Adipocyte (in vitro differentiated cells): Measurements from ENCODE around the gene WDR72.

Source experiments
- DNase-seq: peaks from one replicate; pipeline ENCODE4 v3.0.0-alpha.2; 2015; ENCODE audit warnings: low read depth
- H3K27me3 ChIP-seq: replicated peaks from 2 replicates; pipeline ENCODE4 v1.7.0; 2013; ENCODE audit warnings: mild to moderate bottlenecking, low read length, moderate library complexity; ENCODE audit not compliant: control insufficient read depth, insufficient read depth
- H3K36me3 ChIP-seq: 2 replicates; pipeline ENCODE4 v1.7.0; 2013; ENCODE audit warnings: low read length, mild to moderate bottlenecking, moderate library complexity; ENCODE audit not compliant: control insufficient read depth, insufficient read depth, severe bottlenecking
- H3K4me1 ChIP-seq: 2 replicates; pipeline ENCODE4 v1.7.0; 2013; ENCODE audit warnings: mild to moderate bottlenecking, low read length, moderate library complexity; ENCODE audit not compliant: control insufficient read depth, insufficient read depth
- H3K4me3 ChIP-seq: 2 replicates; pipeline ENCODE4 v1.7.0; 2013; ENCODE audit warnings: mild to moderate bottlenecking, low read length, moderate library complexity
- H3K9ac ChIP-seq: 2 replicates; pipeline ENCODE4 v1.7.0; 2013; ENCODE audit warnings: mild to moderate bottlenecking, low read length, moderate library complexity
- H3K9me3 ChIP-seq: 2 replicates; pipeline ENCODE4 v1.7.0; 2013; ENCODE audit warnings: mild to moderate bottlenecking, low read length, moderate library complexity; ENCODE audit not compliant: control insufficient read depth

WDR72 gene

GRCh38 chr15:53648934-53649333 is 110.5 kb downstream of the WDR72 start:
- no peaks in the 10 kb centered on the region for H3K9me3 ChIP-seq
- no peaks in the 10 kb centered on the region for H3K27me3 ChIP-seq
- no peaks in the 10 kb centered on the region for H3K4me1 ChIP-seq
- H3K4me3 ChIP-seq, result no peak overlapping the region
- no peaks in the 10 kb centered on the region for H3K36me3 ChIP-seq
- DNase-seq, result no peak
- no peak overlapping the region for H3K9ac ChIP-seq

- H3K9me3 ChIP-seq, result no peaks in the 10 kb centered on the region
- H3K27me3 ChIP-seq, result no peaks in the 10 kb centered on the region
- no peak overlapping the region for H3K9ac ChIP-seq
- no peak for DNase-seq
- H3K4me3 ChIP-seq, result no peak overlapping the region
- no peaks in the 10 kb centered on the region for H3K4me1 ChIP-seq
- H3K36me3 ChIP-seq, result no peaks in the 10 kb centered on the region
Observed at GRCh38 chr15:53644660-53645059, 114.8 kb downstream of the WDR72 start.

- H3K36me3 ChIP-seq, result no peaks in the 10 kb centered on the region
- no peak overlapping the region for H3K4me3 ChIP-seq
- DNase-seq, result no peak
- H3K27me3 ChIP-seq, result no peaks in the 10 kb centered on the region
- H3K4me1 ChIP-seq, result no peaks in the 10 kb centered on the region
- peaks cover 5% of the 10 kb centered on the region for H3K9me3 ChIP-seq
- no peak overlapping the region for H3K9ac ChIP-seq
Observed at GRCh38 chr15:53634517-53635106, 124.9 kb downstream of the WDR72 start.

DNA sequence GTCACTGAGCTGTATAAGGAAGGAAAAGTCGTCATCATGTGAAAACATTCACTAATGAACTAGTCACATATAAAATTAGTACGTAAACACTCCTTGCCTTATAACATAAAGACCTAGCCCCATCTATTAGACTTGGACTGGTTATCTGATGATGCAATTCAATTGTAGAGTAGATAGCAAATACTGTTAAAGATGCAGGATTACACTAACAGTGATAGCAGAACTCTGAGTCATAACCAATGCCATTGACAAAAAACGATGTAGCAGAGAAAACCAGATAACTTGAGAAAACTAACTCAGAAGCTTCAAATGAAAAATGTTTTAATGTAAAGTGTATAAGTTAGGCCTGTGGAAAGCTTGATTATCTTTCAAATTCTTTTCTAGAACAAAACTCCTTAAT is 132.2 kb downstream of the WDR72 start:
- no peak overlapping the region for H3K4me3 ChIP-seq
- no peaks in the 10 kb centered on the region for H3K4me1 ChIP-seq
- H3K27me3 ChIP-seq, result no peaks in the 10 kb centered on the region
- H3K9me3 ChIP-seq, result peaks cover 5% of the 10 kb centered on the region
- DNase-seq, result no peak
- no peaks in the 10 kb centered on the region for H3K36me3 ChIP-seq
- no peak overlapping the region for H3K9ac ChIP-seq

- H3K4me1 ChIP-seq, result no peaks in the 10 kb centered on the region
- no peaks in the 10 kb centered on the region for H3K9me3 ChIP-seq
- no peak overlapping the region for H3K4me3 ChIP-seq
- H3K9ac ChIP-seq, result no peak overlapping the region
- no peaks in the 10 kb centered on the region for H3K27me3 ChIP-seq
- no peak for DNase-seq
- no peaks in the 10 kb centered on the region for H3K36me3 ChIP-seq
Observed at GRCh38 chr15:53625962-53626845, 133.3 kb downstream of the WDR72 start.

DNA sequence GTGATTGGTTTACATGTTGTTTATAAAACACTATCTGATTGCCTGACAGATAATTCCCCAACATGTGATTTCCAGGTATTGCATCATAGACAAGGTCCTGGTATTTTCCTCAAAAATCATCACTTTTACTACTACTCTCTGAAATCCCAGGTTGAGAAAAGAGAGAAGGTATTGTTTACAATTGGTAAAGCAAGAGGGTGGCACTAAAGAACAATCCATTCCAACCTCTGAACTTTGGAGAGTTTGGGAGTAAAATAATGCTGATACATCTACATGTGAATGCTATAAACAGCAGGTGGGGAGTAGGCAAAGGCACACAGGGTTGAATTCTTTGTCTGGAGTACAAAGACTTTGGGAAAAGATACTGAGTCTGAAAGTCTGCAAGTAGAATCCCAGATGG is 134.2 kb downstream of the WDR72 start:
- Histone ChIP-seq H3K4me3 (no peak overlapping the region), H3K9ac (no peak overlapping the region), H3K36me3 (no peaks in the 10 kb centered on the region), H3K27me3 (no peaks in the 10 kb centered on the region), H3K4me1 (no peaks in the 10 kb centered on the region), H3K9me3 (no peaks in the 10 kb centered on the region)
- no peak for DNase-seq

DNA sequence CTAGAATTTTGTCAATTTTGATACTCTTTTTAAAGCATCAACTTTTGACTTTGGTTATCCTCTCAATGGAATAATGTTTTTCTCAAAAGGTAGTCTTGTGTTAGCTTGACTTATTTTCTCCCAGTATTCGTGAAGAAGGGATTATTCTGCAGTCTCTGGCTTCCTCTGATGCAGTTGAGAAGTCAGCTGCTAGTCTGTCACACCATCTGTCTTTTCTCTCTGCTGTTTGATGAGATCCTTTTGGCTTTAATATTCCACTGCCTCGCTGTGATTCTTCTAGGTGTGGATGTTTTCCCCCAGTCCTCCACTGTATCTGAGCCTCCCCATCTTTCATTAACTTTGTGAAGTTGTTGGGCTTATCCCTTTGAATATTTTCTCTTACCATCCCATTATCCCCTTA is 141.0 kb downstream of the WDR72 start:
- Histone ChIP-seq H3K9me3 (no peaks in the 10 kb centered on the region), H3K36me3 (no peaks in the 10 kb centered on the region), H3K9ac (no peak overlapping the region), H3K4me1 (no peaks in the 10 kb centered on the region), H3K27me3 (no peaks in the 10 kb centered on the region), H3K4me3 (no peak overlapping the region)
- DNase-seq, result no peak

DNA sequence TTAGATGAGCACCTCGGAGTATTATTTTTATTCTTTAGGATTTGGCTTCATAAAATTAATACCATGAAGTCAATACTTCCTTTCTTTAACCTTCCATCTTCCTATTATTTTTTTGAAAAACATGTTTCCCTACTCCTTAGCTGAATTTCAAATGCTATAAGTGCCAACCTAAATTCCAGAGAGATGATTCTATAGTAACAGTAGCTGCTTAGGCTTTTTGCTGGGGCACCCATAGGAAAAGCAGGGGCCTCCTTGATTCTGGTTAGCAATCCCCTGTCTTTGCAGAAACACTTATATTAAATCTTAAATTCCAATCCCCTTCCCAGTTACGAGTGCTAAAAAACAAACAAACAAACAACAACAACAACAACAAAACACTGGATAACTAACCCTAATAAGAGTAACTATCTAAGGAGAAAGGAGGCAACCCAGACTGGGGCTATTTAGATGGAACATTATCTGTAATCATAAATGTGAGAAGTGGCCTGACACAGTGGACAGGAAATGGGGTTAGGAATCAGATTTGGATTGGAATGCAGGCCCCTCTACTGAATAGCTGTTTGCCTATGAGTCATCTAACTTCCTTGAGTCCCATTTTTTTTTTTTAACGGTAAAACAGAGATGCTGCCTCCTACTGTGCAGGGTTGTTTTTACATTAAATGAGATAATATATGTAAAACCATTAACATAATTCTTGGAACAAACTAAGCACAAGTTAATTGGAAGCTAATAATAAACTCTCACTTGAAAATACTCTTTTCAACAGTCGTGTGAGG is 148.1 kb downstream of the WDR72 start:
- no peaks in the 10 kb centered on the region for H3K36me3 ChIP-seq
- H3K4me3 ChIP-seq, result no peak overlapping the region
- H3K9me3 ChIP-seq, result no peaks in the 10 kb centered on the region
- H3K4me1 ChIP-seq, result no peaks in the 10 kb centered on the region
- DNase-seq, result no peak
- no peak overlapping the region for H3K9ac ChIP-seq
- no peaks in the 10 kb centered on the region for H3K27me3 ChIP-seq

DNA sequence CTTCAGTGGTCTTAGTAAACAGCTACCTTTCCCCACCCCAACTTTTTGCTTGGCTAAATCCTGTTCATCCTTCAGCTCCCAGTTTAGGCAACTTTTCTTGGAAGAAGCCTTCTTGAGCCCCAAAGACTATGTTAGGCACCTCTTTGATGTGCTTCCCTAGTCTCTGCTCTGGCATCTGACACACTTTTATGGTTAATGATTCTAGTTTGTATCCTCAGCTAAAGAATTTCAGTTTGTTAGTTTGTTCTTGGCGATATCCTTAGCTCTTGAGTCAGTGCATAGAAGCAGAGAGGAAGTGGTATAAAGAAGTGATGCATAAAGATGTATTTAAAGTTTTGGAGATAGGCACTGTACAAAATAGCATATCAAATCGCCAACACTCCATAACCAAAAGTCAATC is 168.4 kb downstream of the WDR72 start:
- DNase-seq, result no peak
- no peak overlapping the region for H3K4me3 ChIP-seq
- no peak overlapping the region for H3K9ac ChIP-seq
- H3K9me3 ChIP-seq, result peaks cover under 1% of the 10 kb centered on the region
- H3K4me1 ChIP-seq, result peaks cover 16% of the 10 kb centered on the region
- no peaks in the 10 kb centered on the region for H3K36me3 ChIP-seq
- no peaks in the 10 kb centered on the region for H3K27me3 ChIP-seq

- no peak overlapping the region for H3K9ac ChIP-seq
- no peaks in the 10 kb centered on the region for H3K27me3 ChIP-seq
- no peaks in the 10 kb centered on the region for H3K36me3 ChIP-seq
- H3K9me3 ChIP-seq, result peaks cover 2% of the 10 kb centered on the region
- no peak for DNase-seq
- no peak overlapping the region for H3K4me3 ChIP-seq
- H3K4me1 ChIP-seq, result peaks cover 16% of the 10 kb centered on the region
Observed at GRCh38 chr15:53590380-53590779, 169.1 kb downstream of the WDR72 start.

- no peak overlapping the region for H3K9ac ChIP-seq
- no peak overlapping the region for H3K4me3 ChIP-seq
- no peak for DNase-seq
- no peaks in the 10 kb centered on the region for H3K36me3 ChIP-seq
- H3K4me1 ChIP-seq, result peaks cover 16% of the 10 kb centered on the region
- peaks cover 2% of the 10 kb centered on the region for H3K9me3 ChIP-seq
- no peaks in the 10 kb centered on the region for H3K27me3 ChIP-seq
Observed at GRCh38 chr15:53589520-53590057, 169.9 kb downstream of the WDR72 start.
